Heart left ventricle (tissue), 16 donors: Measurements from ENCODE around the gene SPSB1. TPM values are rescaled to one million over a fixed set of nuclear protein-coding genes. Genes with fewer than 3 reads are reported as not detected.

Experiments
- ATAC-seq, 4 donors: fragments of 200-7000 bp; cut with Tn5 transposase; one replicate each; pipeline ENCODE4 v1.9.1; 2020 to 2022; ENCODE audit warnings: moderate library complexity in 4 of 4, mild to moderate bottlenecking in 3 of 4, moderate number of reproducible peaks in 1 of 4
- DNase-seq, 5 donors: peaks; one replicate each; pipeline ENCODE4 v3.0.0-alpha.2; 2020
- H3K27ac ChIP-seq, 12 donors: fragments of 200-600 bp; sonication (generic) in 4 of 12; one replicate each; pipeline versions ENCODE4 v1.5.0 to v1.8.0; 2016 to 2022; ENCODE audit warnings: mild to moderate bottlenecking in 2 of 12
- H3K27me3 ChIP-seq, 9 donors: fragments of 200-600 bp; sonication (generic) in 2 of 9; one replicate each; pipeline versions ENCODE4 v1.5.1 to v1.8.0; 2016 to 2022; ENCODE audit warnings: mild to moderate bottlenecking in 3 of 9
- H3K36me3 ChIP-seq, 9 donors: fragments of 200-600 bp; sonication (generic) in 2 of 9; one replicate each; pipeline versions ENCODE4 v1.5.0 to v1.8.0; 2018 to 2022; ENCODE audit warnings: mild to moderate bottlenecking in 2 of 9
- H3K4me1 ChIP-seq, 12 donors: fragments of 200-600 bp; sonication (generic) in 4 of 12; one replicate each; pipeline versions ENCODE4 v1.5.0 to v1.8.0; 2016 to 2022; ENCODE audit warnings: mild to moderate bottlenecking in 3 of 12
- H3K4me3 ChIP-seq, 12 donors: fragments of 200-600 bp; sonication (generic) in 4 of 12; one replicate each; pipeline versions ENCODE4 v1.5.0 to v1.8.0; 2017 to 2022; ENCODE audit warnings: mild to moderate bottlenecking in 9 of 12, moderate library complexity in 4 of 12
- H3K9me3 ChIP-seq, 12 donors: fragments of 200-600 bp; sonication (generic) in 4 of 12; one replicate each; pipeline versions ENCODE4 v1.5.0 to v1.8.0; 2016 to 2022; ENCODE audit warnings: mild to moderate bottlenecking in 1 of 12
- POLR2A ChIP-seq, 2 donors: fragments of 450-650 bp; IDR thresholded peaks; one replicate each; pipeline ENCODE4 v1.6.1; 2017; ENCODE audit warnings: antibody characterized with exemption in 2 of 2, mild to moderate bottlenecking in 2 of 2, moderate library complexity in 2 of 2
- WGBS, 4 donors: extraction: QIAGEN DNeasy Blood & Tissue Kit in 2 of 4; methylation state at CpG; one replicate each; pipeline versions ENCODE4 v1.1.5 to v1.1.7; 2013 to 2018; 5-methylcytosine and 5-hydroxymethylcytosine counted together
- intact Hi-C, 10 donors: fragments of 100-400 bp; cut with DNase I; formaldehyde crosslinking; loops; one replicate each; pipeline versions ENCODE4 v1.11.1 to v1.14.2; 2022
- polyA plus RNA-seq, 2 donors: library from polyadenylated mRNA; stranded (reverse); fragments of 200-250 nt; gene quantifications; one replicate each; pipeline ENCODE4 v1.2.3, GENCODE V29; 2013
- total RNA-seq, 9 donors: library from RNA; depleted of rRNA in 2 of 9; stranded (reverse); fragments of >200 nt in 2 of 9; fragmentation: NEBNext Ultra II Directional in 3 of 9; extraction: Animal tissue kit (Norgen Biotek cat#: 25700) in 3 of 9; gene quantifications; one replicate each; pipeline versions ENCODE4 v1.1.0 to v1.2.4, GENCODE V29; 2016 to 2023
- TF ChIP-seq, protein P1 (sequence below), 12 donors: fragments of 200-600 bp; sonication (generic) in 4 of 12; IDR thresholded peaks; one replicate each; pipeline versions ENCODE4 v1.5.0 to v1.8.0; 2018 to 2022; ENCODE audit warnings: antibody characterized with exemption in 12 of 12, mild to moderate bottlenecking in 5 of 12
- donor health status: ischemic (EF 13 %, LVEDD 7.1; RV severe dilation, severe dysfunction).
- donor health status: healthy with polysubstance abuse.
- donor health status: DM: no; HTN: yes; CAD: no.
- donor health status: DM: no; HTN: no; CAD: no.
- donor health status: ischemic (EF 25% LVEDD 6.9; RV normal size, moderate dysfunction).
- donor health status: ischemic (EF 25% LVEDD 5.7; RV mildly dilated, moderate dysfunction).
- donor health status: healthy.
- donor health status: DM: yes; HTN: yes; CAD: no.
- donor health status: ischemic (EF 35%, LVEDD 5.7; RV mildly dilated, moderate dysfunction).
- donor health status: nonischemic (EF 11% LVEDD 7.7; RV severe dilation, severe dysfunction).
- donor health status: DM: yes; HTN: yes; CAD: no.
- donor health status: PGD.
- donor health status: ischemic (EF 29% LVEDD 5.4; RV normal size, mild dysfunction).
- donor health status: nonischemic (EF 23%, LVEDD 6.1; RV moderate dilation, normal function).

SPSB1 gene
- total and polyA plus RNA-seq, 11 donors, result 7.0 to 27.2 (median 9.2) TPM

DNA sequence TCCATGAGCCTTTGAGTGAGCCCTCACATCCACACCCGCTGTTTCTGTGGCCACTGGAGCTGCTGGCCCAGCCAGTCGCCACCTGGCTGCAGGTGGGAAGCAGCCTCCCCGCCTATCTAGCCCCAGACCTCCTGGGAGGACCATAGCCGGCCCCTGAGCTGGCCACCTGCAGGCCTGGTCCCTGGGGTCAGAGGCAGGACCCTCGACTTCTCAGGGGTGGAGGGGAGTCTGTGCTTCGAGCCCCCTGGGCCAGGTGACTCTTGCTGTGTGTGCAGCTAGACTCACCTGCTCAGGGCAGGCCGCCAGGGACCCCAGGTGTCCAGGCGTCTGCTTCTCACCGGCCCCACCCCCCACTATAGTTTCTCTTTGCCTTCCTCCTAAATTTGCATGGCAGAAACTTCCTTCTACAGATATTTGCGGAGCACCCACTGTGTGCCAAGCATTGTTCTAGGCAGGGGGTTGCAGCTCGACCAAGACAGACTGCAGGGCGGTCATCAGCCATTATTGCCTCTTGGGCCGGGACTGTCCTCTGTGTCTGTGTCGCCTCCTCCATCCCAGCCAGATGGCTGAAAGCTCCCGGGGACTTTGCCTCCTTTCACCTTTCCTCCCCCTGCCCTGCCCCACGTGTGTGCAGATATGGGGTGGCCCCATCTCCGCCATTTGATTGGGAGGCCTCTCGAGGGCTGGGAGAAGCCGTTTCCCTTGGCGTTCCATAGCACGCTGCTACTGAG, 27.3 kb downstream of the SPSB1 start:
- H3K9me3 ChIP-seq, result no peaks in the 10 kb centered on the region
- peaks cover 0 to 63% (median 31%) of the 10 kb centered on the region in 12 donors for H3K4me1 ChIP-seq
- TF ChIP-seq POLR2A (IDR thresholded peaks at IDR 0.05), result no peak
- TF ChIP-seq, protein P1, sequence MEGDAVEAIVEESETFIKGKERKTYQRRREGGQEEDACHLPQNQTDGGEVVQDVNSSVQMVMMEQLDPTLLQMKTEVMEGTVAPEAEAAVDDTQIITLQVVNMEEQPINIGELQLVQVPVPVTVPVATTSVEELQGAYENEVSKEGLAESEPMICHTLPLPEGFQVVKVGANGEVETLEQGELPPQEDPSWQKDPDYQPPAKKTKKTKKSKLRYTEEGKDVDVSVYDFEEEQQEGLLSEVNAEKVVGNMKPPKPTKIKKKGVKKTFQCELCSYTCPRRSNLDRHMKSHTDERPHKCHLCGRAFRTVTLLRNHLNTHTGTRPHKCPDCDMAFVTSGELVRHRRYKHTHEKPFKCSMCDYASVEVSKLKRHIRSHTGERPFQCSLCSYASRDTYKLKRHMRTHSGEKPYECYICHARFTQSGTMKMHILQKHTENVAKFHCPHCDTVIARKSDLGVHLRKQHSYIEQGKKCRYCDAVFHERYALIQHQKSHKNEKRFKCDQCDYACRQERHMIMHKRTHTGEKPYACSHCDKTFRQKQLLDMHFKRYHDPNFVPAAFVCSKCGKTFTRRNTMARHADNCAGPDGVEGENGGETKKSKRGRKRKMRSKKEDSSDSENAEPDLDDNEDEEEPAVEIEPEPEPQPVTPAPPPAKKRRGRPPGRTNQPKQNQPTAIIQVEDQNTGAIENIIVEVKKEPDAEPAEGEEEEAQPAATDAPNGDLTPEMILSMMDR (IDR thresholded peaks at IDR 0.05), result no peak
- no peak for ATAC-seq
- H3K36me3 ChIP-seq, result peaks cover 0 to 5% (median 0%) of the 10 kb centered on the region in 9 donors
- no peaks in the 10 kb centered on the region for H3K27me3 ChIP-seq
- no peak overlapping the region for H3K4me3 ChIP-seq
- 78 to 86% (median 84%) methylated on average over 15 to 21 of the region's 21 CpGs for WGBS, 4 donors
- H3K27ac ChIP-seq, result peak overlapping the region in 1 of 12 donors; percentile 65
- intact Hi-C loops, result no loop called here
- peak in 1 of 5 donors; percentile 40 for DNase-seq

DNA sequence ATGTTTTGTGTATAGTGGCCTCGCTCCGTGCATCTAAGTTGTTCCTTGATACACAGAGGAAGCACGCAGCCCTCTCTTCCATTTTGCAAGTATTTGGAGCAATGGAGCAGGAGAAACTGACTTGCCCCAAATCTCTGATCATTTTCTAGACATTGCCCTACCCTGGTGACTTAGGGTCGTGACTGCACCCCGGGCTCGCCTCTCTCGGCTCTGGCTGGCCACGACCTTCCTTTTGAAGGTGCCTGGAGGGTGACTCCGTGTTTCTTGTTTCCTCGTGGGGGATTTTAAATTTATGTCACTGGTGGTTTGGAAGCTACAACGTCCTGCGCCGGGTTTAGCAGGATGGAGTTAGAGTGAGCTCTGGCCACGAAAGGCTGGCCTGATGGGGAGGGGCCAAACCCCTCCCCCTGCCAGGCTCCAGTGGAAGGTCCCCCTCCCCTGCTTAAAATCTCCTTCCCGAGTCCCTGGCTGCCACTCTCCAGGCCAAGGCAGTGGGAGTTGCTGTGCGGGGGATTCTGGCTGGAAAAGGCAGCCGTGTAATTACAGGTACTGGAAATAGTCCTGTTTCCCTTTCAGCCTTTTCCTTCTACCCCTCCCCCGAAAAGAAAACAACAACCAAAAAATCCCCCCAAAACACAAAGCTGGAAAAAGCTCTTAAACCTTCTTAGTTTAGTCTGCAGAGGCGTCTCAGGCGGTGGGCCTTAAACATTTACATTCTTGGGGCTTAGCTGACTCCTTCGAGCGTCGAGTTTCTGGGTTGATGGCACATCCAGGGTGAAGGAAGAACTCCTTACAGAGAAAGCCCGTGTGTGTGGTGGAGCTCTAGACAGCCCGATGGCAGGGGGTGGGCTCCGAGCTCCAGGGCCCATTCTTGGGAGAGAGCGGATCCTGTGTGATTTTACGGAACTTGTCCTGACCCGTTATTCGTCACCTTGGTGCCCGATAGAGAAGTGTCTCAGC, 28.1 kb downstream of the SPSB1 start:
- DNase-seq (peak in 1 of 5 donors; percentile 26), ATAC-seq (no peak)
- Histone ChIP-seq H3K4me3 (no peak overlapping the region), H3K9me3 (no peaks in the 10 kb centered on the region), H3K4me1 (peaks cover 0 to 70% (median 34%) of the 10 kb centered on the region in 12 donors), H3K27me3 (no peaks in the 10 kb centered on the region), H3K27ac (peak overlapping the region in 1 of 12 donors; percentile 65), H3K36me3 (peaks cover 0 to under 1% (median 0%) of the 10 kb centered on the region in 9 donors)
- 76 to 85% (median 80%) methylated on average over 29 to 31 of the region's 31 CpGs for WGBS, 4 donors
- TF ChIP-seq, protein P1 (IDR thresholded peaks at IDR 0.05), result no peak
- TF ChIP-seq POLR2A (IDR thresholded peaks at IDR 0.05), result no peak
- intact Hi-C loops, result no loop called here

DNA sequence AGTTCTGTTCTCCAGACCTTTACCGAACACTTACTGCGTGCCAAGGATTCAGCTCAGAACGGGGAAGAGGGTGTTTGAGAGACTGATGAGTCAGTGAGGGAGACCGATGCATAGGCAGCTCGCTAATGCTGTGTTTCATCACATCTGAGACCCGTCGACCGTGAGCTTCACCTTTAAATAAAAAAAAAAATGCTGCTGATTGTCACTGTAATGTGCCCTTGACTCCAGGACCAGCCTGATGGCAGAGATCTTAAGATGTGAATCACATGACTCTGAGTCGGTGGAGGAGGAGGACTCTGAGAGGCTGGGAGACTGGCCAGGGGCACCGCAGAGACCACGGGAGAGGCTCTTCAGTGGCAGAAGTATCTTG, 28.8 kb downstream of the SPSB1 start:
- H3K27ac ChIP-seq, result peak overlapping the region in 1 of 12 donors; percentile 65
- ATAC-seq (no peak), DNase-seq (no peak)
- no peak for TF ChIP-seq POLR2A (IDR thresholded peaks at IDR 0.05)
- TF ChIP-seq, protein P1 (IDR thresholded peaks at IDR 0.05), result no peak
- no peaks in the 10 kb centered on the region for H3K9me3 ChIP-seq
- H3K36me3 ChIP-seq, result no peaks in the 10 kb centered on the region
- 84 to 89% (median 86%) methylated on average over 11 of the region's 11 CpGs for WGBS, 4 donors
- peaks cover 0 to 77% (median 38%) of the 10 kb centered on the region in 12 donors for H3K4me1 ChIP-seq
- intact Hi-C loops, result no loop called here
- no peak overlapping the region for H3K4me3 ChIP-seq
- H3K27me3 ChIP-seq, result no peaks in the 10 kb centered on the region
